ENCODE results near the gene NMRK1.

NMRK1 gene

DNA sequence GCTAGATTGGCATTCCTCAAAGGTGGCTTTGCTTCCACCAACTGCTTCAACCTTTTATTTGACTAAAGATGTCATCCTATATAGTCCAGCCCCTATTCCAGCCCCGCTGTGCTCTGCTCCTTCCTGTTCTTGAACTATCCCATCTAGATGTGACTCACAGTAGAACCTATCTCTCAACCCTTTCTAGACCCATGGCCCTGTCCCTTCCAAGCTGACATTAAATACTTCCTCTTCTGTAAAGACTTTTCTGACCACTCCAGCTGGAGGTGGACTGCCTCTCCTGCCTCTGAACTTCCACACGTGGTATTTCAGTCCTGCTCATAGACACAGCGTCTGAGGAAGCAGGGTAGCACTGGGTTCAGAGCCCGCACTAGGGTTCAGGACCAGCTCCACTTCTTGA is 32.7 kb upstream of the NMRK1 start:
- no peak overlapping the region for H3K4me3 ChIP-seq (ENCODE audit: low read length in 2 of 2)
- no peaks in the 10 kb centered on the region for H3K9me3 ChIP-seq (ENCODE audit: control insufficient read depth in 2 of 2, low read length in 2 of 2)
- H3K36me3 ChIP-seq (ENCODE audit: control insufficient read depth in 2 of 2, insufficient read depth in 2 of 2, low read length in 2 of 2) = peaks cover 0 to 6% of the 10 kb centered on the region in 2 donors
- H3K27me3 ChIP-seq (ENCODE audit: control insufficient read depth in 1 of 2, insufficient read depth in 2 of 2, low read length in 2 of 2) = no peaks in the 10 kb centered on the region
- H3K9ac ChIP-seq (ENCODE audit: low read length in 2 of 2) = no peak overlapping the region
- no peak overlapping the region for H3K27ac ChIP-seq (ENCODE audit: low read length)
- no peaks in the 10 kb centered on the region for H3K4me1 ChIP-seq (ENCODE audit: control insufficient read depth, insufficient read depth, low read length)

DNA sequence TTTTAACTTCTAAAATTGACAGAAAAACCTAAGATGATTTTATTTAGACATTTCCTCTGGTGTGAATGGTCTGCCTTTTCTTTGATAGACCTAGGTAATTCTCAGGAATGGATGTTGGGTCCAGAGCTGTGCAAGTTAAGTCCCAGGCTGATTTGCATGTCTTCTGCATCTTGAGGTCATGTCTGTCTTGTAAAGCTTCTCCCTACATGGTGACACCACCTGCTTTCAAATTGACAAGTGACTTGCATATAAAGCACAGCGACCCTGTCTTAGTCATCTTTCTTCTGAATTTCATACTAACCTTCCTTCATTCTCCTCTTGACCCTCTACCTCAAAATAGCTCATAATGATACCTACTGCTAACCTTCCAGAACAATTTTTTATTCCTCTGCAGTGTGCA is 29.6 kb upstream of the NMRK1 start:
- no peak overlapping the region for H3K9ac ChIP-seq (ENCODE audit: low read length in 2 of 2)
- H3K27ac ChIP-seq (ENCODE audit: low read length) = no peak overlapping the region
- peaks cover 0 to 6% of the 10 kb centered on the region in 2 donors for H3K36me3 ChIP-seq (ENCODE audit: control insufficient read depth in 2 of 2, insufficient read depth in 2 of 2, low read length in 2 of 2)
- no peaks in the 10 kb centered on the region for H3K27me3 ChIP-seq (ENCODE audit: control insufficient read depth in 1 of 2, insufficient read depth in 2 of 2, low read length in 2 of 2)
- no peaks in the 10 kb centered on the region for H3K4me1 ChIP-seq (ENCODE audit: control insufficient read depth, insufficient read depth, low read length)
- no peak overlapping the region for H3K4me3 ChIP-seq (ENCODE audit: low read length in 2 of 2)
- H3K9me3 ChIP-seq (ENCODE audit: control insufficient read depth in 2 of 2, low read length in 2 of 2) = no peaks in the 10 kb centered on the region

DNA sequence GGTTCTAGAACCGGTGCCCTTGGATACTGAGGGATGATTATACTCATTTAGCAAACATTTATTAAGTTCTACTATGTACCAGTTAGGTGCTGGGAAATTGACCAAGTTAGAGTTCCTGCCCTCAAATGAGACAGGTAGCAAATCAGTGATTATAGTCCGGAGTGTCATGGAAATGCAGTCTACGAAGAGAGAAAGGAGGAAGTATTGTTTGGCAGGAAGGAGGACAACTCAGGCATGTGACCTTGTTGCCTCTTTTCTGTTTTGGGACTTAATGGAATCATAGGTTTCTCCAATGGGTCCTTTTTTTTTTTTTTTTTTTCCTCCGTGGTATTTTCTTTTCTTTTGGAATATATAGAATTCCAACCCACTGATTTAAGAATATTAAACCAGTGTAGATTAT is 28.4 kb upstream of the NMRK1 start:
- H3K27me3 ChIP-seq (ENCODE audit: control insufficient read depth in 1 of 2, insufficient read depth in 2 of 2, low read length in 2 of 2) = no peaks in the 10 kb centered on the region
- H3K9ac ChIP-seq (ENCODE audit: low read length in 2 of 2) = no peak overlapping the region
- H3K9me3 ChIP-seq (ENCODE audit: control insufficient read depth in 2 of 2, low read length in 2 of 2) = no peaks in the 10 kb centered on the region
- no peaks in the 10 kb centered on the region for H3K4me1 ChIP-seq (ENCODE audit: control insufficient read depth, insufficient read depth, low read length)
- no peak overlapping the region for H3K4me3 ChIP-seq (ENCODE audit: low read length in 2 of 2)
- peaks cover 0 to 6% of the 10 kb centered on the region in 2 donors for H3K36me3 ChIP-seq (ENCODE audit: control insufficient read depth in 2 of 2, insufficient read depth in 2 of 2, low read length in 2 of 2)
- no peak overlapping the region for H3K27ac ChIP-seq (ENCODE audit: low read length)

DNA sequence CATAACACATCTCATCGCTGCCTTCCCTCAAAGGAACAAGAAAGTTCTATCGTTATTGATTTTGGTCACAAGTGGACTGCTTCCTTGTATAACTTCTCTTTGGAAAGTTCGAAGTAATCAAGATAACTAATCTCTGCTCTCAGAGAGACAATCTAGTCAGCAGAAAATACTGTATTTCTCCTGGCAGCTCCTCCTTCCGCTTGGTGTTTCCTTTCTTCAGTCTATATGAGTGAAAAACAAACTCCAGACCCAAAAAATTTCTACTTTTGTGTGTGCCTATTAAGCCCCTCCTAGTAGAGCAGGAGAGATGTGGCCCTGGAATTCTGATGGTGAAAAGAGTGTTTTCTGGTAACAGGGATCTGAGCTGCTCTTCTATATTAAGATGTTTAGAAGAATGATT is 24.8 kb upstream of the NMRK1 start:
- H3K27ac ChIP-seq (ENCODE audit: low read length) = no peak overlapping the region
- no peak overlapping the region for H3K9ac ChIP-seq (ENCODE audit: low read length in 2 of 2)
- H3K36me3 ChIP-seq (ENCODE audit: control insufficient read depth in 2 of 2, insufficient read depth in 2 of 2, low read length in 2 of 2) = no peaks in the 10 kb centered on the region
- H3K4me3 ChIP-seq (ENCODE audit: low read length in 2 of 2) = no peak overlapping the region
- no peaks in the 10 kb centered on the region for H3K27me3 ChIP-seq (ENCODE audit: control insufficient read depth in 1 of 2, insufficient read depth in 2 of 2, low read length in 2 of 2)
- no peaks in the 10 kb centered on the region for H3K9me3 ChIP-seq (ENCODE audit: control insufficient read depth in 2 of 2, low read length in 2 of 2)
- H3K4me1 ChIP-seq (ENCODE audit: control insufficient read depth, insufficient read depth, low read length) = no peaks in the 10 kb centered on the region

DNA sequence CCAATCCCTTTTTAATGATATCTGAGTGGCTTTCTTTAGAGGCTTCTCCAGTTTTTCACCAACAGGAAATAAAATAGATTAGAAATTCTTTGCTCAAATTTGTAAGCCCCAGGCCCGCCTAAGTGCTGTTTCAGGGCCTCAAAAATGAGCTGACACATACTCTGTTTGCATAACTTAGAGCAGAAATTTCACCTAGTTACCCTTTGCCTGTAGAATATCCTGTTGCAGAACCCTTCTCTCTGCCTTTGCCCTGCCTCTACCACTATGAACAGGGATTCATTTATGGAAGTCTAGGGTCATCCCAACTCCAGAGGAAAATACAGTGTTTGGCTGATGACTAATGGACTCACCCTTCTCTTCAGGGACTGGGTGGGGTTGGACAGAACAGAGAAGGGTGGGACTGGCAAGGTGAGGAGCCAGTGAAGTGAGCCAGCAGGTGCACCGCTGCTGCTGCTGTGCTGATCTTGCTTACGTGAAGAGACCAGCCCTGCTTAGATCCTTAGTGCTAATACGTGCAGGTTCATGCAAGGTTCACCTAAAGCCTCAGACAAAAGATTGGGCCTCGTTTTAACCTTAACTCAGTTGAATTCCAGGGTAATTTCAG is 23.2 kb upstream of the NMRK1 start:
- Histone ChIP-seq H3K36me3 (ENCODE audit: control insufficient read depth in 2 of 2, insufficient read depth in 2 of 2, low read length in 2 of 2) (no peaks in the 10 kb centered on the region), H3K9ac (ENCODE audit: low read length in 2 of 2) (no peak overlapping the region), H3K27ac (ENCODE audit: low read length) (no peak overlapping the region)

DNA sequence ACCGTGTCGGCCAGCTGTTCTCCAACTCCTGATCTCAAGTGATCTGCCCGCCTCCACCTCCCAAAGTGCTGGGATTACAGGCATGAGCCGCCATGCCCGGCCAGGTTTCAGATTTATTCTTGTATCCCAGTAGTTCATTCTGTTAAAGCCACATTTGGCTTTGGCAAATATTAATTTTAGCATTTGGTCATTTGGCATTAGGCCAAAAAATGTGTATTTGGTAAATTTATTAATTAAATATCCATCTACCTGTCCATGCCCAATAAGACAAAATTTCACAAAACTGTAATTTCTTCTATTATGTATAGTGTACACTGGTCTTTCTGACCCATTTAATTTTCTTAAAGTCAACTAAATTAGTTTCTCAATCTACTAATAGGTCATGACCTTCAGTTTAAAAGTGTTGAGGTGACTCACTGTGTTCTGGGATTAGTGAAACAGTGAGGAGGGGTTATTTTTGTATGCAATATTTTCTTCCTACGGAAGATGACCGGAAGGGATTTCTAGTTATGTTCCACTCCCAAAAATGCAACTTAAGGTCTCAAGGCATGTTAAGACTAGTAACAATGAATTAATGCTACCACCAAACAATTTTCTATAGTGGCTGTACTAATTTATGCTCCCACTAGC is 21.4 kb upstream of the NMRK1 start:
- no peak overlapping the region for H3K4me3 ChIP-seq (ENCODE audit: low read length in 2 of 2)
- H3K4me1 ChIP-seq (ENCODE audit: control insufficient read depth, insufficient read depth, low read length) = peaks cover 3% of the 10 kb centered on the region
- no peak overlapping the region for H3K27ac ChIP-seq (ENCODE audit: low read length)
- no peaks in the 10 kb centered on the region for H3K36me3 ChIP-seq (ENCODE audit: control insufficient read depth in 2 of 2, insufficient read depth in 2 of 2, low read length in 2 of 2)
- H3K27me3 ChIP-seq (ENCODE audit: control insufficient read depth in 1 of 2, insufficient read depth in 2 of 2, low read length in 2 of 2) = no peaks in the 10 kb centered on the region
- H3K9me3 ChIP-seq (ENCODE audit: control insufficient read depth in 2 of 2, low read length in 2 of 2) = no peaks in the 10 kb centered on the region
- H3K9ac ChIP-seq (ENCODE audit: low read length in 2 of 2) = no peak overlapping the region

More for the DNA sequence above, 23.2 kb upstream of the NMRK1 start:
- Histone ChIP-seq H3K27me3 (ENCODE audit: control insufficient read depth in 1 of 2, insufficient read depth in 2 of 2, low read length in 2 of 2) (no peaks in the 10 kb centered on the region), H3K4me1 (ENCODE audit: control insufficient read depth, insufficient read depth, low read length) (peaks cover 3% of the 10 kb centered on the region), H3K9me3 (ENCODE audit: control insufficient read depth in 2 of 2, low read length in 2 of 2) (no peaks in the 10 kb centered on the region), H3K4me3 (ENCODE audit: low read length in 2 of 2) (no peak overlapping the region)

DNA sequence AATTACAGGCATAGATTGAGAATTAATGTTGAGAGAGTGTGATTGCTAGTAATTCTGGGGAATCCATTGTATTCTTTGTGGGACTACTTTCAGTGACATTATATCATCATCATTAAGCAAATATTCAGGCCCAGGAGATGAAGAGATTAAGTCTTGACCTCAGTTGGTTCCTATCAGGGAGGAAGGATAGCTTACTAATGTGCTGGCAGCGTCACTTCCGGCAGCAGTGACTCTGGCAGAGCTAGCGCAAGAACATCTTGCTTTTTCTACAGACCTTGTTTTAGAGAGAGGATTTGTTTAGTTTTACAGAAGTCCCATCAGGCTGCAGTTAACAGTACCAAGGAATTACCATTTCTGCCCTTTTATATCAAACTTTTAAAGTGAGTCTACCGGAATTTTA is 20.6 kb upstream of the NMRK1 start:
- H3K9me3 ChIP-seq (ENCODE audit: control insufficient read depth in 2 of 2, low read length in 2 of 2) = no peaks in the 10 kb centered on the region
- no peaks in the 10 kb centered on the region for H3K27me3 ChIP-seq (ENCODE audit: control insufficient read depth in 1 of 2, insufficient read depth in 2 of 2, low read length in 2 of 2)
- H3K9ac ChIP-seq (ENCODE audit: low read length in 2 of 2) = no peak overlapping the region
- peaks cover 3% of the 10 kb centered on the region for H3K4me1 ChIP-seq (ENCODE audit: control insufficient read depth, insufficient read depth, low read length)
- no peak overlapping the region for H3K4me3 ChIP-seq (ENCODE audit: low read length in 2 of 2)
- H3K27ac ChIP-seq (ENCODE audit: low read length) = no peak overlapping the region
- H3K36me3 ChIP-seq (ENCODE audit: control insufficient read depth in 2 of 2, insufficient read depth in 2 of 2, low read length in 2 of 2) = no peaks in the 10 kb centered on the region

DNA sequence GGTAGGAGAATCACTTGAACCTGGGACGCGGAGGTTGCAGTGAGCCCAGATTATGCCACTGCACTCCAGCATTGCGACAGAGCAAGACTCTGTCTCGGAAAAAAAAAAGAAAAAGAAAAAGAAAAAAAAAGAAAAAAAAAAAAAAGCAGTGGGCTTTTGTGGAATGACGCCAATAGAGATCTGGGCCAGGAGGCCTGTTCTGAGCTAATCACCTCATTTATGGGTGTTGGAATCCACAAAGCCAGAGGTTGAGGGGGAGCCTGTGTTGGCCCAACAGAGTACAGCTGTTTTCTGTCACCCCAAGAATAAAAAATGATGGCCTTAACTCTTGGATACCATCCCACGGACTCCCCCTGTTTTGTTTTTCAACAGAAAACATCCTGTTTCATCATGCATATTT is 18.9 kb upstream of the NMRK1 start:
- no peak overlapping the region for H3K9ac ChIP-seq (ENCODE audit: low read length in 2 of 2)
- H3K36me3 ChIP-seq (ENCODE audit: control insufficient read depth in 2 of 2, insufficient read depth in 2 of 2, low read length in 2 of 2) = no peaks in the 10 kb centered on the region
- peaks cover 3% of the 10 kb centered on the region for H3K4me1 ChIP-seq (ENCODE audit: control insufficient read depth, insufficient read depth, low read length)
- no peaks in the 10 kb centered on the region for H3K27me3 ChIP-seq (ENCODE audit: control insufficient read depth in 1 of 2, insufficient read depth in 2 of 2, low read length in 2 of 2)
- H3K27ac ChIP-seq (ENCODE audit: low read length) = no peak overlapping the region
- no peak overlapping the region for H3K4me3 ChIP-seq (ENCODE audit: low read length in 2 of 2)
- no peaks in the 10 kb centered on the region for H3K9me3 ChIP-seq (ENCODE audit: control insufficient read depth in 2 of 2, low read length in 2 of 2)

DNA sequence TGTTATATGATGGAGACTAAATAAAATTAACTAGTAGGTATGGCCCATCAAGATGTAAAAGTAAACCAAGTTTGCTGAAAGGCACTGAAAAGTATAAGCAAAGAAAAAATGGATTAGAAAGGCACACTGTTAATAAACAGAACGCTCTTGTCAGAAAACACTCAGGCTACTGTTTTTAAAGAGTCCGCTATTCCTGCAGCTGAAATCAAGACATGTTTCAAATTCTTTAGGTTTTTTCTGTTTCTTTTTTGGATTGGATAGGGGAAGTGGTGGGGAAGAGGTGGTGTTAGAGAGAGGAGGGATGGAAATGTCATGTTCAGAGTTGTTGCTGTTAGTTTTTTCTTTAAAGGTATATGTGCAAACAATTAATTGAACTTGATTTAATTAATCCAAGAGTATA is 17.9 kb upstream of the NMRK1 start:
- no peak overlapping the region for H3K9ac ChIP-seq (ENCODE audit: low read length in 2 of 2)
- H3K27ac ChIP-seq (ENCODE audit: low read length) = no peak overlapping the region
- H3K27me3 ChIP-seq (ENCODE audit: control insufficient read depth in 1 of 2, insufficient read depth in 2 of 2, low read length in 2 of 2) = no peaks in the 10 kb centered on the region
- no peaks in the 10 kb centered on the region for H3K9me3 ChIP-seq (ENCODE audit: control insufficient read depth in 2 of 2, low read length in 2 of 2)
- no peak overlapping the region for H3K4me3 ChIP-seq (ENCODE audit: low read length in 2 of 2)
- no peaks in the 10 kb centered on the region for H3K36me3 ChIP-seq (ENCODE audit: control insufficient read depth in 2 of 2, insufficient read depth in 2 of 2, low read length in 2 of 2)
- H3K4me1 ChIP-seq (ENCODE audit: control insufficient read depth, insufficient read depth, low read length) = peaks cover 3% of the 10 kb centered on the region

DNA sequence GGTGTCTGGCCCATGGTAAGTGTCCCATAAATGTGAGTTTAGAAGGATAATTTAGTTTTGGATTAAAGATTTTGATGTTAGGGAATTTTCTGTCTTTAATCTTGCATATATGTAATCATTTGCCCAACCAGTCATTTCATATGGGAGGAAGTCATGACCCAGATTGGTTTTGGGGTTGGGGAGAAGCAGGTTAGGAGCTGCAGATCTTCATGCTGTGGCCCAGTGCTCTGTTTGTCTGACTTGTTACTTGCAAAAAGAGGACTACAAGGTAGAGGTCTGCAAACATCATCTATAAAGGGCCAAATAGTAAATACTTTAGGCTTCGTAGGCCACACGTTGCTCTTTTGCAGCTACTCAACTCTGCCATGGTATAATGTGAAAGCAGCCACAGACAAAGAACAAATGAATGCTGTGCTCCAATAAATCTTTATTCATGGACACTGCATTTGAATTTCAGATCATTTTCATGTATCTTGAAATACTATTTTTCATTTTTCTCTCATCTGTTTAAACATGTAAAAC is 17.1 kb upstream of the NMRK1 start:
- H3K36me3 ChIP-seq (ENCODE audit: control insufficient read depth in 2 of 2, insufficient read depth in 2 of 2, low read length in 2 of 2) = no peaks in the 10 kb centered on the region
- no peak overlapping the region for H3K4me3 ChIP-seq (ENCODE audit: low read length in 2 of 2)
- no peaks in the 10 kb centered on the region for H3K9me3 ChIP-seq (ENCODE audit: control insufficient read depth in 2 of 2, low read length in 2 of 2)
- peaks cover 6% of the 10 kb centered on the region for H3K4me1 ChIP-seq (ENCODE audit: control insufficient read depth, insufficient read depth, low read length)
- no peak overlapping the region for H3K27ac ChIP-seq (ENCODE audit: low read length)
- H3K9ac ChIP-seq (ENCODE audit: low read length in 2 of 2) = no peak overlapping the region
- H3K27me3 ChIP-seq (ENCODE audit: control insufficient read depth in 1 of 2, insufficient read depth in 2 of 2, low read length in 2 of 2) = no peaks in the 10 kb centered on the region

DNA sequence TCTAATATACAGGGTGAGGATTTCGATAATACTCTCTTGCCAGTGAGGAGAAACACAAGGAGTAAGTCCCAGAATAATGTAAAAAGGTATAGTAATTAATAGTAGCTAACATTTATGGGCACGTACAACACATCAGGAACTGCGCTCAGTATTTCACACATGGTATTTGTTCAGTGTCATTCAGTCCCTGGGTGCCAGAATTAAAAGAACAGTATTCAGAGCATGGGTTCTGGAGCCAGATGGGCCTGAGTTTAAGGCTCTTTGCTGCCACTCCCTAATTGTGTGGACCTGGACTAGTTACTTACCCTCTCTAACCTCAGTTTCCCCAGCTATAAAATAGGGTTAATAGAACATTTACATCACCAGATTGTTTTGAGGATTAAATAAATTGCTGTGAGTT is 16.7 kb upstream of the NMRK1 start:
- H3K27ac ChIP-seq (ENCODE audit: low read length) = no peak overlapping the region
- no peaks in the 10 kb centered on the region for H3K9me3 ChIP-seq (ENCODE audit: control insufficient read depth in 2 of 2, low read length in 2 of 2)
- peaks cover 6% of the 10 kb centered on the region for H3K4me1 ChIP-seq (ENCODE audit: control insufficient read depth, insufficient read depth, low read length)
- no peak overlapping the region for H3K9ac ChIP-seq (ENCODE audit: low read length in 2 of 2)
- H3K36me3 ChIP-seq (ENCODE audit: control insufficient read depth in 2 of 2, insufficient read depth in 2 of 2, low read length in 2 of 2) = no peaks in the 10 kb centered on the region
- H3K4me3 ChIP-seq (ENCODE audit: low read length in 2 of 2) = no peak overlapping the region
- no peaks in the 10 kb centered on the region for H3K27me3 ChIP-seq (ENCODE audit: control insufficient read depth in 1 of 2, insufficient read depth in 2 of 2, low read length in 2 of 2)

All from stomach smooth muscle (tissue), 2 donors.